ENCODE results near the gene C19orf25. TPM values are rescaled to one million over a fixed set of nuclear protein-coding genes. Genes with fewer than 3 reads are reported as not detected.
"Not testable (repeated sequence)": the region's sequence is repeated elsewhere in the genome, so short reads cannot be mapped to it uniquely, and the experiment has no call there.

The C19orf25 gene
- total RNA-seq, 1 donor from 2014 or later = 21.6 TPM

GRCh38 chr19:1449467-1450442, 29.3 kb downstream of the C19orf25 start, which contains the start of gene APC2:
Gene APC2, plus strand, starts transcription at chr19:1450121. Its CDS starts 2,881 bp downstream, at chr19:1453002.
- DNase-seq (ENCODE audit: low spot score) = no peak

- DNase-seq (ENCODE audit: low spot score) = no peak
Observed at GRCh38 chr19:1447944-1448343, 31.1 kb downstream of the C19orf25 start.

- no peak for DNase-seq (ENCODE audit: low spot score)
Observed at GRCh38 chr19:1447504-1447903, 31.5 kb downstream of the C19orf25 start.

- no peak for DNase-seq (ENCODE audit: low spot score)
Observed at GRCh38 chr19:1446713-1447481, 32.1 kb downstream of the C19orf25 start.

- no peak for DNase-seq (ENCODE audit: low spot score)
Observed at GRCh38 chr19:1445932-1446712, 32.9 kb downstream of the C19orf25 start.

DNA sequence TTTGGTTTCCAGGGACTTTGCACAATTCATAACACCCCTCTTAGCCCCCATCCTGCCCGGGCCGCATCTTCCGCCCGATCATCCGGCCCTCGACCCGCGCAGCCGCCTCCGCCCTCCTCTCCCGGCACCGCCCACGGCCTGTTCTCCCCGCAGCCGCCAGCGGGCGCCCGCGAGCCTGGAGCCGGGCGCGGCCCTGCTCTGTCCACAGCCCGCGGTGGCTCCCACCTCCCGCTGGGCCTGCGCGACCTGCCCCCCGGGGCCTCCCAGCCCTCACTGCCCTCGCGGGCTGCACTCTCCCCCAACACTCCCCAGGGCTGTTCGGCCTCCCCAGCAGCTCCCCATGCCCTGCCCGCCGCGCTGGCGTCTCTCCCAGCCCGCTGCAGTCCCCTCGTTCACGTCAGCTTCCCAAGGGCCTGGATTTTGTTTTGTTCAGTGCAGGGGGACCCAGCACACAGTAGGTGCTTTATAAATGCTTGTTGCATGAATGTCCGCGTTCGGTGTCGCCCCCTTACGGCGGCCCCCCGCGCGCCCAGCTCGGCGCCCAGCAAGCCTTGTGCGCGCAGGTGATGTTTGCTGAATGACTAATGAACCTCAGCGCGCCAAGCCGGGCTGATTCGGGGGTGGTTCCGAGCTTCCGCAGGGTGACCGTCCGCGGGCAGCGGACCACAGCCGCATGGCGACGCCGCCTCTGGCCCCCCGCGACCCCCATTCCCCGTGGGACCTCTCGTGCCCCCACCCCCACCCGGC, 33.7 kb downstream of the C19orf25 start:
- DNase-seq (ENCODE audit: low spot score) = no peak

- no peak for DNase-seq (ENCODE audit: low spot score)
Observed at GRCh38 chr19:1441677-1442438, 37.2 kb downstream of the C19orf25 start.

- DNase-seq (ENCODE audit: low spot score) = no peak
Observed at GRCh38 chr19:1441022-1441426, 38.0 kb downstream of the C19orf25 start.

DNA sequence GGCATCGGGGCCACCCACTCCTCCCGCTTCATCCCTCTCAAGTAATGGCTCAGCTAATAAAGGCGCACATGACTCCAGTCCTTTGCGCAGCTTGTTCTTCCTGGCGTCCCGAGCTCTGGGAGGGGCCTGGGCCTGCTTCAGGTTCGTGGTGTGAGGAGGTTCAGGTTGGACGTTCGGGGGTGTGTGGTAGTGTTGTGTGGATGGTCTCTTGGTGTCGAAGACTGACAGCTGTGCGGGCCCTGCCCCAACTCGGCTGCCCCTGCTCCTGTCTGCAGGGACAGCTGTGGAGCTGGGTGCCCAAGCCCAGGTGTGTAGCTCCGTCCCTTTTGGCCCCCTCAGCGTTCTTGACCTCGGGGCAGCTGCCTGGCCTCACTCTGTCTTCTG, 38.6 kb downstream of the C19orf25 start:
- DNase-seq (ENCODE audit: low spot score) = no peak

- DNase-seq (ENCODE audit: low spot score) = not testable (repeated sequence)
Observed at GRCh38 chr19:1439525-1440417, 39.2 kb downstream of the C19orf25 start.

DNA sequence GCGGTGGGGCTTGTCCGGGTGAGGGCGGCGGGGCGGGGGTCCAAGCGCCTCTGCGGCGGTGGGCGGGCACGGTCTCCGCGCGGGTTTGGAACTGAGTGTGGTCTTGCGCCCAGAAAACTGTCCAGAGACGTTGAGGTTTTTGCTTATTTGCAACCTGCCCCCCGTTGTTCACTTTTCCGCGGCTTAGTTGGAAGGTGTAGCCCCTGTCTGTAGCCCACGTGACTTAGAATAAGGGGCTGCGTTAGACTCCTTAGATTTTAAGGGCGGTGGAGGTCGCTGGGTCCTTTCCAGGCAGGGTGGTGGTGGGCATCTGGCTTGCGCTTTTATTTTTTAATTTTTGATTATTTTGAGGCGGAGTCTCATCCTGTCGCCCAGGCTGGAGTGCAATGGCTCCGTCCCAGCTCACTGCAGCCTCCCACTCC, 40.1 kb downstream of the C19orf25 start:
- DNase-seq (ENCODE audit: low spot score) = no peak

GRCh38 chr19:1438035-1438932, 40.7 kb downstream of the C19orf25 start, which contains the start of gene RPS15:
Gene RPS15, plus strand, starts transcription at chr19:1438396. Its CDS starts 30 bp downstream, at chr19:1438426.
- DNase-seq (ENCODE audit: low spot score) = peak; percentile 99

GRCh38 chr19:1437609-1438008, 41.4 kb downstream of the C19orf25 start:
- no peak for DNase-seq (ENCODE audit: low spot score)

DNA sequence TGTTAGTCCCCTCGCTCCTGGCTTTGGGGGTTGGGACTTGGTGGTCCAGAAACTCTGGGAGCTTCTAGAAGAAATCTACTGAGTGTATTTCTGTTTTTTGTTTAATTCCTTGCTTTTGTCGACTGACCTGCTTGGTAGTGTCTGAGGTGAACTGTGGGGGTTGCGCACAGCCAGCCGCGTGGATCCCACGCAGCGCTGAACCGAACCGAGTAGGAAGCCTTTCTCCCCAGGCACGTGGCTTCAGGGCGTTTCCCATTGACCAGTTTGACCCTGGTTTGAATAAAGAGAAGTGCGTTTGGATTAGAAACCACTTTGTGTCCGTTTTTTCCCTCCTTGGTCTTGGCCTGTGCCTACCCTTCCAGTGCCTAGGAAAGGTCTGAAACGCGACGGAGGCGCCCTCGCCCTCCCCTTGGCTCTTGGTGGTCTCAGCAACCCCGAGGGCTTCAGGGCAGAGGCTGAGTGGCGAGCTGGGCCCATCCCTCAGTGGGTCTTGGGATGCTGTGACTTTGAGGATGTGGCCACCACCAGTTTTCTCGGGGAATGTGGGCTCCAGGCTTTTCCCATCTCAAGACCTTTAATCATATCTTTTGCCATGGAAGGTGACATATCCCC, 43.5 kb downstream of the C19orf25 start:
- DNase-seq (ENCODE audit: low spot score) = no peak

GRCh38 chr19:1434577-1435060, 44.4 kb downstream of the C19orf25 start:
- no peak for DNase-seq (ENCODE audit: low spot score)

- no peak for DNase-seq (ENCODE audit: low spot score)
Observed at GRCh38 chr19:1434040-1434366, 45.0 kb downstream of the C19orf25 start.
